ENCODE measurements around the gene CUEDC1.
"Not testable (repeated sequence)": the region's sequence is repeated elsewhere in the genome, so short reads cannot be mapped to it uniquely, and the experiment has no call there.

Gene CUEDC1

GRCh38 chr17:57984936-57985674 lies 29.9 kb upstream of the CUEDC1 start:
- no peak for DNase-seq

DNA sequence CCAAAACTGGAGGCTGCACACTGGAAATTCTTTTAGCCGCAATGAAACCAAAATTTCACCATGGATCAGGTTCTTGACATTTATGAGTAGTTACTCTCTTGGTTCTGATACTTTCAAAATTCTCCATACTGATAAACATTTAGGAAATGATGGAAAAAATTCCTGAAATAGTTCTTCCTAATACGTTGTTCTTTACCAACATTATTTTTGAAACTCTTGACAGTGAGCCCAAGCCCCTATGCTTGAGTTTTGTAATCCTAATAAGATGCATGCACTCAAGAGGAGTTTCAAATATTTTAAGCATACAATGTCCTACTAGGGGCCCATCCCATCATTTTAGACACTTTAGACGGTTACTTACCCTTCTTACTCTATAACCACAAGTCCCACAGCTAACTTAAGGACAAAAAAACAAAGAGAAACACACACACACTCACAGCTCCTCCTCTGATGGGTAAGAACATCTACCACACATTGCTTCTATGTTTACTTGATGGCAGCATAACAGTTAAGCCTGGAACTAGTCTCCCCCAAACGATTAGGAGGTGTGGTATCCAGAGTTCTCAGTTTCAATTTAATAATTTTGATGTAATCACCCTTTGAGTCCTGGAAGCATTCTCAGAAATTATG lies 29.2 kb upstream of the CUEDC1 start:
- DNase-seq, result no peak

DNA sequence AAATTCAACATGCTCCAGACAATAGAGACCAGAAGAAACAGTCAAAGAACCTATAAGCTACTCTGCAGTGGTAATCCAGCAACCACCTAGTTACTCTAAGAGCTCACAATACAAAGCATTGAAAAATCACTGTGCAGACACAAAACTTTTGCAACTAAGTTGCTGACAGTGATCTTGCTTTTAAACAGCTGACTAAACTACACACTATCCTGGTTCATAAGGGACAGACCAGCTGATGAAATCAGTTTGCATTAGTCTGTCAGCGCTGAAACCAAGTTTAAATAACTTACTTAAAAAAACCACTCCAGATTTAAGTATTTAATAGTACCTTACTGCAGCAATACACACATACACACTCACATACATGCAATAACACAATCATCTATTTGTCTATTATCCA lies 28.2 kb upstream of the CUEDC1 start:
- DNase-seq, result no peak

- DNase-seq, result no peak
Measured at GRCh38 chr17:57982452-57983170, 27.4 kb upstream of the CUEDC1 start.

DNA sequence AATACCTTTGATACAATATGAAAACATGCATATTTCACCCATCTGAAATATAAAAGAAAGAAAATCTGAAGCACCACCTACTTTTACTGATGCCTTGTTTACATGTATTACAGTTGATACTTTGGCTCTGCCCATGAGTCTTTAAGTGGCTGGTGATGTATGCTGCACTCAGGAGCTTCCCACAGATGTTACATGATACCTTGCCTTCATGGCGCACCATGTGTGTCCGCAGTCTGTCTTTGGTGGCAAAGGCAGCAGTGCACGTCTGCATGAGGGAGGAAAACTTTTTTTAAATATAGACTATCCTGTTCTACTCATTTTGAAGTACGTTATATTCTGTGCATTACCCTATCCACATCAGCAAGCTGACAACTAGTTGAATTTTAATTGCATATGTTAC lies 25.3 kb upstream of the CUEDC1 start:
- no peak for DNase-seq

- DNase-seq, result no peak
Measured at GRCh38 chr17:57979076-57979475, 23.9 kb upstream of the CUEDC1 start.

DNA sequence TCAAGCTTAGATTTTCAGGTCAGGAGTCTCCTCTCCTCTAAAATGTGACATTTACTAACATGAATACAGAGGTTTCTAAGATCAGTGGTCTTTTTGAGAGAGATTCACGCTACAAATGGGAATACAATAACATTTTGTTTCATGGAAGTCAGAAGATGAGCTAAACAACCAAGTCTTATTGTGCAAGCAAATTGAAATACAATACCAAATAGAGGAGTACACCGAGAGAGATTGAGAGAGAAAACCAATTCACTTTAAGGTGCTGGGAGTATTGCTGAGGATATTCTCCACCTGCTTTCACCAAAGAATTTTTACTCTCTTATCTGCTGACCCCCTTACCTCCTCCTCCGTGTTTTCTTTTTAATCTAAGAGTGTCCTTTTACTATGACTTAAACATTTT lies 21.4 kb upstream of the CUEDC1 start:
- DNase-seq, result no peak

- DNase-seq, result no peak
Measured at GRCh38 chr17:57975044-57975443, 19.8 kb upstream of the CUEDC1 start.

- DNase-seq, result not testable (repeated sequence)
Measured at GRCh38 chr17:57974053-57974824, 19.0 kb upstream of the CUEDC1 start.

GRCh38 chr17:57972151-57972550 lies 16.9 kb upstream of the CUEDC1 start:
- no peak for DNase-seq

- no peak for DNase-seq
Measured at GRCh38 chr17:57971572-57971971, 16.4 kb upstream of the CUEDC1 start.

DNA sequence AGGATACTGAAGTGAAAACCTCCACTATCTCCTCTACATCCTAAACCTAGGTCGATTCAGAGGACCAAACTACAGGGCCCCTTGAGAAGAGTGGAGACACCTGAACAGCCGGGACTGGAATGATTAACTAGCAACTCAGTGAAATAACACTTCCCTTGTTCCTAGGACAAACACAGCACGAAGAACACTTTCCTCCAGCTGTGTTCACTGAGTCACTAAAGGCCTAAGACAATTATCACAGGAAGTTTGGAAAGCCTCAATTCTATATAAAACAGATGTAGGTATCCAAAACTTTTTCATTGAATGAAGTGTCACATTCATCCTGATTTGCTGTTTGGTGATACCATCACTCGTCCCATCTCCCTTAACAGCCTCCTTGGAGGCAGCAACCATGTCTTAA lies 15.5 kb upstream of the CUEDC1 start:
- no peak for DNase-seq

DNA sequence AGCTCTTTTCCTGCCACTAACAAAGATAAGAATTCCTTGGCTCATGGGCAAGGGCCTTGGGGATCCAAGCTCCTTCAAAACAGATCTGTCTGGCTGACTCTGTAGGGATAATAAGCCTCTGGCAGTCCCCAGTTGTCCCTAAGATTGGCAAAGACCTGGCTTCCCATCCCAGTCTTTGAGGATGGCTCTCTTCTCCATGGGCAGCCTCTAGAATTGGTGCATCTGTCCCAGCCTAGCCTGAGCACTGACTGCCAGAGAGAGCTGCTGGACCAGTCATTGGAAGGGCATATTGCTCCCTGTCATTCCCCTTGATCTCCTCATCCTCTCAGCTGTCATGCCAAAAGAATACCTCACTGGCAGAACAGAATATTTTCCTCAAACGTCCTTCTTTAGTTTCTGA lies 13.2 kb upstream of the CUEDC1 start:
- DNase-seq, result no peak

DNA sequence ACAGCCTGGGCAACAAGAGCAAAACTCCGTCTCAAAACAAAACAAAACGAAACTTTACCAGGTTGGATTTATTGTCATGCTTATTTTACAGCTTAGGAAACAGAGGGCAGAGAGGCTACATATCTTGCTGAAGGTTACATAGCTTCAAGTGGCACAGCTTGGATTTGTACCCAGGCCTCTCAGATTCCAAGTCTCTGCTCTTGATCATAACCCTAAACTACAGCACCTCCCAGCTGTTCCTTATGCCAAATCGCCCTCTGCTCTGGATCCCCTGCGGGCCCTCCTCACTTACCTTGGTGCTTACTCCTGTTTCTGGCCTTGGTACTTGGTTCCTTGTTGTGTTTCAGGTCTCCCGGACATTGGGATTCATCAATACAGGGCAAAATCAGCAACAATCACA lies 11.7 kb upstream of the CUEDC1 start:
- DNase-seq, result no peak

DNA sequence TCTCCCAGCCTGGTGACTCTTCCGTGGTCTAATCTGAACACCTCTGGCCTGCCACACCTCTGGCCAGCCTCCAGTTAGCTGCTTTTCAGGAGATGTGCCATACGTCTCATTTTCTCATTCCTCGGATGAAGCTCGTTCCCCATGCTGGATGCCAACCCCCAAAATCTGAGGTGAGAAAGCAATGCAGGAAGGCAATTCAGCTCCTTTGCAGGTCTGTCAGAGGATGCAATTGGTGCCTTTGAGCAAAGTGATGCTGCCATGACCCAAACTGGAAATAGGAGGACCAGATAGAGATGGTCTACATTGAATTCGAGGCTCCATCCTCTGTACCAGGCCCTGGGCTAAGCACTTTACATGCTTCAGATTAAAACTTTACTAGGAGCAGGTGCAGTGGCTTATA lies 11.0 kb upstream of the CUEDC1 start:
- no peak for DNase-seq

GRCh38 chr17:57965521-57966160 lies 10.4 kb upstream of the CUEDC1 start:
- no peak for DNase-seq

GRCh38 chr17:57963149-57963511 lies 7.9 kb upstream of the CUEDC1 start:
- DNase-seq, result no peak

DNA sequence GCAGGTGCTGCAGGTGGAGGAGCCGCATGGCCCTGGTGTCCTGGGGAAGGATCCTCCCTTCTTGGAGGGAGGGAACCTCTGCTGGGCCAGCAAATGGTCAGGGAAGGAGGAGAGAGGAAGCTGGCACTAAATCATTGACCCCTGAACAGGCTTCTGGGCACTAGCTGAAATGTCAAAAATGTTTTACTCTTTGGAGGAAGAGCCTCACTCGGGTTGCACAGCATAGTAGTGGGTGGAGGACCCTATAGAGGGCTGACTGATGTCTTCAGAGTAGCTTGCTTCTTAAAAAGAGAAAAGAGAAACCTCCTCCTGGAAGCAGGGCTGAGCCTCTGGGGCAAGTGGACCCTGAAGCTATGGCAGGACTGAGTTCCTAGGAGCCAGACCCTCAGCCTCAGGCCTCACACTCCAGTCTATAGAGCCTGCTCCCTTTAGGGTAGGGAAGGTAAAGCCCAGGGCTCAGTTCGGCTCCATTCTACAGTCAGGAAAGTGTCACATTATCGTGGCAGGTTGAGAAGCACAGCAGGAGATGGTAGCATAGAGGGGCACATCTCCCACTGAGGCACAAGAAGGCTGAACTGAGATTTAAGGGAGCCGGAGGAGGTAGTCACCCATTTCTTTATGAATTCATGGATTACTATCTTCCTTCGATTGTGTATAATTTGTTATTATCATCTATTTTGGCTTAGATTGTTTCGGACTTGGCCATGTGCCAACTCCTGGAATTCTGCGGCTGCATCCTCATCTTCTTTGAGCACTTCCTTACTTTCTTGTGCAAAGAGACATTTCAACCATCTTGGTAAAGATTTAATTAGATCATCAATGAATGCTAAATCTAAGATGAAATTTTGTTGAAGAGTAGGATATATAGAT lies 7.3 kb upstream of the CUEDC1 start:
- DNase-seq, result no peak

DNA sequence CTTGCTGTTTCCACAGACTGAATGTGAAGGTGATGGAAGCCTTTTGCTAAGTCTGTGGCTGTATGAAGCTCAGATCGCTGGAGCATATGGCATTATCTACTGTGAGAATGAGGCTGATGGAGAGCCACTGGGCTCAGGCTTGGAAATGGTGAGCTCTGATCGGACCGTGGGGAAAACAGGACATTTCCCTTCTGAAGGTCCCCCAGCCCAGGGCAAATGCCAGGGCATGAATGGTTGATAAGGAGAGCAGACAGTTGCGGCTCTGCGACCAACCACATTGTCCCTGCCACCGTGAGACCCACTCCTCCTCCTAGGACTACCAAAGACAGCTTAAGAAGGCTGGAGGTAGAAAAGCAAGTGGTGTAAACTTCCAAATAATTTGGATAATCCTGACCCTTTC lies 4.7 kb upstream of the CUEDC1 start:
- DNase-seq, result no peak

DNA sequence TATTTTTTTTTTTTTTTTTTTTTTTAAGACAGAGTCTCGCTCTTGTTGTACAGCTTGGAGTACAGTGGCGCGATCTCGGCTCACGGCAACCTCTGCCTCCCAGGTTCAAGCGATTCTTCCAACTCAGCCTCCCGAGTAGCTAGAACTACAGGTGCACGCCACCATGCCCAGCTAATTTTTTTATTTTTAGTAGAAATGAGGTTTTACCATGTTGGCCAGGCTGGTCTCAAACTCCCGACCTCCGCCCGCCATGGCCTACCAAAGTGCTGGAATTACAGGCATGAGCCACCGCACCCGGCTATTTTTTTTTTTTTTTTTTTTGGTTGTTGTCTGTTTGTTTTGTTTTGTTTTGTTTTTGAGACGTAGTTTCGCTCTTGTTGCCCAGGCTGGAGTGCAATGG lies 3.2 kb upstream of the CUEDC1 start:
- not testable (repeated sequence) for DNase-seq

- DNase-seq, result no peak
Measured at GRCh38 chr17:57957886-57958285, 2.7 kb upstream of the CUEDC1 start.

Measured in SIG-M5 (cell line).